A673 (cell line): ENCODE data around the gene USP51. TPM values are rescaled to one million over a fixed set of nuclear protein-coding genes. Genes with fewer than 3 reads are reported as not detected.
"Not testable (repeated sequence)": the region's sequence is repeated elsewhere in the genome, so short reads cannot be mapped to it uniquely, and the experiment has no call there.

Experiments
- BruUV-seq: library from RNA; stranded (reverse); fragments of 400-500 nt; replicated peaks from 2 replicates; lab custom pipeline; 2021; lab: Mats Ljungman, UMichigan
- CTCF ChIA-PET: fragments of 300-600 bp; sonication (Branson Sonifier 250); formaldehyde crosslinking; loops from one replicate; lab custom pipeline; 2022; ENCODE audit warnings: antibody characterized with exemption; lab: Charles Lee
- POLR2A ChIA-PET: fragments of 300-600 bp; sonication (Branson Sonifier 250); formaldehyde crosslinking; loops from one replicate; lab custom pipeline; 2022; ENCODE audit warnings: antibody characterized with exemption; ENCODE audit not compliant: low non-redundant PET; lab: Charles Lee
- DNase-seq: peaks from one replicate; pipeline ENCODE4 v3.0.0-alpha.2; 2015; ENCODE audit warnings: low spot score
- H3K27ac ChIP-seq: fragments of 200-600 bp; sonication (generic); 2 replicates; pipeline ENCODE4 v1.5.1; 2016; ENCODE audit warnings: mixed run types, low read depth, mild to moderate bottlenecking, mixed read lengths, antibody characterized with exemption, low read length; ENCODE audit not compliant: poor library complexity, severe bottlenecking
- H3K27me3 ChIP-seq: fragments of 200-600 bp; sonication (generic); replicated peaks from 2 replicates; pipeline ENCODE4 v1.6.1; 2017; ENCODE audit warnings: mixed run types, low read depth, mild to moderate bottlenecking, mixed read lengths, antibody characterized with exemption, low read length; ENCODE audit not compliant: insufficient read depth, poor library complexity
- H3K36me3 ChIP-seq: fragments of 200-600 bp; sonication (generic); 2 replicates; pipeline ENCODE4 v1.6.1; 2016; ENCODE audit warnings: mixed run types, mild to moderate bottlenecking, mixed read lengths, antibody characterized with exemption, low read length; ENCODE audit not compliant: insufficient read depth, poor library complexity, severe bottlenecking
- H3K4me1 ChIP-seq: fragments of 200-600 bp; sonication (generic); 2 replicates; pipeline ENCODE4 v1.6.1; 2017; ENCODE audit warnings: mixed run types, mild to moderate bottlenecking, mixed read lengths, antibody characterized with exemption, low read length; ENCODE audit not compliant: insufficient read depth, poor library complexity, severe bottlenecking
- H3K4me3 ChIP-seq: fragments of 200-600 bp; sonication (generic); 2 replicates; pipeline ENCODE4 v1.5.1; 2016; ENCODE audit warnings: low read depth, mixed run types, mild to moderate bottlenecking, mixed read lengths, low read length; ENCODE audit not compliant: poor library complexity, severe bottlenecking
- H3K9me3 ChIP-seq: fragments of 200-600 bp; sonication (generic); 2 replicates; pipeline ENCODE4 v1.6.1; 2016; ENCODE audit warnings: mixed run types, low read depth, mild to moderate bottlenecking, mixed read lengths, antibody characterized with exemption, low read length; ENCODE audit not compliant: poor library complexity, severe bottlenecking
- EZH2 ChIP-seq: fragments of 200-600 bp; sonication (generic); IDR thresholded peaks from 2 replicates; pipeline ENCODE4 v1.6.1; 2017; ENCODE audit warnings: borderline replicate concordance, low read depth, mild to moderate bottlenecking, mixed read lengths, antibody characterized with exemption, low read length; ENCODE audit not compliant: poor library complexity, severe bottlenecking
- intact Hi-C: fragments of 100-400 bp; cut with micrococcal nuclease; formaldehyde crosslinking; loops from one replicate; pipeline ENCODE4 v1.10.0; 2022; ENCODE audit not compliant: unreplicated experiment
- microRNA-seq: library from miRNA; unstranded; fragments of <30 nt; microRNA quantifications from one replicate; pipeline ENCODE4 v1.2.0, GENCODE V29; 2021
- total RNA-seq: library from RNA; stranded (reverse); gene quantifications from 2 replicates; pipeline ENCODE4 v1.2.3, GENCODE V29; 2021
- TF ChIP-seq, protein P1 (sequence below): fragments of 300-800, 200-600 bp; sonication (generic); conservative IDR thresholded peaks from 2 replicates; pipeline ENCODE4 v1.5.1; 2017; ENCODE audit warnings: low read depth, mild to moderate bottlenecking, antibody characterized with exemption, low read length, moderate library complexity, mixed read lengths

Gene USP51
- total RNA-seq, 1 experiment from 2014 or later: 1.4 TPM

DNA sequence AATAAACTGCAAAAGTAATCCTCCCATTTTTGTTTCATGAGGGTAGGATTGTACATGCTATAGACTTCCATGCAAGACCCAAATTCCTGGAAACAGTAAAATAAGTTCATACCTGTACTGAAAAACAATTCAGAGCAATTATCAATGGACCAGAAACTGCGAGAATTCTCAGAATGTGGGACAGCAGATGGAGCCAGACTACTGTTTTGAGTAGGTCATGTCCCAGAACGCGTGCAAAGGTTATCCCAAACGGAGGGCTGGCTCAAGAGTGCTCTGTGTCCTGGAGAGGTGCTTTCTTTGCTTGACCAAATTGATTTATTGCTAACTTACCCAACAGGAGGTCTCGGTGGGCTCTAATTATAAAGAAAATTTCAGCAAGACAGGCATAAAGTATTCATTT, 39.4 kb downstream of the USP51 start:
- Histone ChIP-seq H3K4me3 (no peak overlapping the region), H3K27ac (no peak overlapping the region), H3K27me3 (no peaks in the 10 kb centered on the region), H3K36me3 (no peaks in the 10 kb centered on the region), H3K4me1 (no peaks in the 10 kb centered on the region), H3K9me3 (no peaks in the 10 kb centered on the region)
- TF ChIP-seq, protein P1, sequence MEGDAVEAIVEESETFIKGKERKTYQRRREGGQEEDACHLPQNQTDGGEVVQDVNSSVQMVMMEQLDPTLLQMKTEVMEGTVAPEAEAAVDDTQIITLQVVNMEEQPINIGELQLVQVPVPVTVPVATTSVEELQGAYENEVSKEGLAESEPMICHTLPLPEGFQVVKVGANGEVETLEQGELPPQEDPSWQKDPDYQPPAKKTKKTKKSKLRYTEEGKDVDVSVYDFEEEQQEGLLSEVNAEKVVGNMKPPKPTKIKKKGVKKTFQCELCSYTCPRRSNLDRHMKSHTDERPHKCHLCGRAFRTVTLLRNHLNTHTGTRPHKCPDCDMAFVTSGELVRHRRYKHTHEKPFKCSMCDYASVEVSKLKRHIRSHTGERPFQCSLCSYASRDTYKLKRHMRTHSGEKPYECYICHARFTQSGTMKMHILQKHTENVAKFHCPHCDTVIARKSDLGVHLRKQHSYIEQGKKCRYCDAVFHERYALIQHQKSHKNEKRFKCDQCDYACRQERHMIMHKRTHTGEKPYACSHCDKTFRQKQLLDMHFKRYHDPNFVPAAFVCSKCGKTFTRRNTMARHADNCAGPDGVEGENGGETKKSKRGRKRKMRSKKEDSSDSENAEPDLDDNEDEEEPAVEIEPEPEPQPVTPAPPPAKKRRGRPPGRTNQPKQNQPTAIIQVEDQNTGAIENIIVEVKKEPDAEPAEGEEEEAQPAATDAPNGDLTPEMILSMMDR: no peak
- no peak for TF ChIP-seq EZH2
- BruUV-seq: no TSS peak
- intact Hi-C loops: no loop called here
- POLR2A ChIA-PET: no interaction called here
- CTCF ChIA-PET: no interaction called here
- DNase-seq: no peak

DNA sequence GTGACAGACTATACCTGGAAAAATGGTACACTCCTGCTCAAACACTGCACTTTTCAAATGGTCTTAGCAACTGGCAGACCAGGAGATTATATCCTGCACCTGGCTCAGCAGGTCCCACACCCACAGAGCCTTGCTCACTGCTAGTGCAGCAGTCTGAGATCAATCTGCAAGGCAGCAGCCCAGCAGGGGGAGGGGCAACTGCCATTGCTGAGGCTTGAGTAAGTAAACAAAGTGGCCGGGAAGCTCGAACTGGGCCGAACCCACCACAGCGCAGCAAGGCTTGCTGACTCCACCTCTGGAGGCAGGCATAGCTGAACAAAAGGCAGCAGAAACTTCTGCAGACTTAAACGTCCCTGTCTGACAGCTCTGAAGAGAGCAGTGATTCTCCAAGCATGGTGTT, 46.2 kb downstream of the USP51 start:
- H3K36me3 ChIP-seq, H3K4me3 ChIP-seq, intact Hi-C loops, BruUV-seq, POLR2A ChIA-PET, H3K9me3 ChIP-seq, CTCF ChIA-PET, H3K4me1 ChIP-seq, H3K27ac ChIP-seq, DNase-seq, H3K27me3 ChIP-seq: not testable (repeated sequence)

Small RNA genes within 50 kb of the gene (microRNA-seq; reads per million reads assigned to microRNA genes)
- gene MIR4536-1: not detected
- gene MIR4536-2: not detected

Other genes with a start within 250 kb of the USP51 start
- not detected in 2 replicates for gene PAGE3, start 224.9 kb downstream of the USP51 start, total RNA-seq
- gene MAGEH1, start 37.7 kb downstream of the USP51 start, total RNA-seq: 8.6 and 9.8 TPM in 2 replicates
- not detected in 2 replicates for gene FOXR2, start 133.6 kb upstream of the USP51 start, total RNA-seq
- gene RRAGB, start 227.9 kb upstream of the USP51 start, total RNA-seq: 15.7 and 19.4 TPM in 2 replicates